ENCODE data around the gene PDIA4.

The PDIA4 gene

GRCh38 chr7:148963583-148964482 lies 64.5 kb downstream of the PDIA4 start:
- no peak for DNase-seq

GRCh38 chr7:148962823-148963582 lies 65.3 kb downstream of the PDIA4 start:
- DNase-seq, result peak; percentile 28

- no peak for DNase-seq
These were observed 65.9 kb downstream of the PDIA4 start for GRCh38 chr7:148962440-148962822.

GRCh38 chr7:148959726-148960125 lies 68.6 kb downstream of the PDIA4 start:
- DNase-seq, result no peak

- DNase-seq, result no peak
These were observed 70.2 kb downstream of the PDIA4 start for GRCh38 chr7:148958061-148958460.

- no peak for DNase-seq
These were observed 73.5 kb downstream of the PDIA4 start for GRCh38 chr7:148954766-148955165.

- no peak for DNase-seq
These were observed 74.6 kb downstream of the PDIA4 start for GRCh38 chr7:148953676-148954075.
